ENCODE measurements around the gene PTPRH. TPM values are rescaled to one million over a fixed set of nuclear protein-coding genes. Genes with fewer than 3 reads are reported as not detected.

Gene PTPRH
- total RNA-seq, 2 experiments from 2014 or later: not detected

- BruUV-seq (replicated peaks): no TSS peak
- H3K36me3 ChIP-seq (ENCODE audit: insufficient read depth, low read length): peaks cover 99% of the 10 kb centered on the region
- peaks cover 5% of the 10 kb centered on the region for H4K20me1 ChIP-seq (ENCODE audit: insufficient read depth, low read length)
- no peak for DNase-seq (ENCODE audit: low spot score)
- intact Hi-C loops (cut with micrococcal nuclease; ENCODE audit: unreplicated experiment): no loop called here
- ChIA-PET POLR2A (no interaction called here), CTCF (ENCODE audit: unreplicated experiment) (no interaction called here)
- H2AFZ ChIP-seq (ENCODE audit: low read length): no peak overlapping the region
- no peaks in the 10 kb centered on the region for H3K9me3 ChIP-seq (ENCODE audit: low read length)
- TF ChIP-seq CTCF (conservative IDR thresholded peaks at IDR 0.05; ENCODE audit: low read length) (no peak), EZH2phosphoT487 (IDR thresholded peaks at IDR 0.05; ENCODE audit: borderline replicate concordance, low read depth, low read length) (no peak)
- H3K9me2 ChIP-seq (ENCODE audit: insufficient read depth, low read length): no peaks in the 10 kb centered on the region
- H3K4me1 ChIP-seq (ENCODE audit: insufficient read depth, low read length, poor library complexity, severe bottlenecking): no peaks in the 10 kb centered on the region
- H3K4me2 ChIP-seq (ENCODE audit: low read length): no peak overlapping the region
- H3K79me2 ChIP-seq (ENCODE audit: insufficient read depth, low read depth, low read length): peaks cover 9% of the 10 kb centered on the region; the same call in 1 of the 2 replicates
- no peak overlapping the region for H3K4me3 ChIP-seq (ENCODE audit: low read depth, low read length, poor library complexity, severe bottlenecking)
- no peak overlapping the region for H3K27ac ChIP-seq (ENCODE audit: low read depth, low read length, poor library complexity, severe bottlenecking)
These were observed 20.0 kb upstream of the PTPRH start for GRCh38 chr19:55229145-55229788.

- intact Hi-C loops (cut with micrococcal nuclease; ENCODE audit: unreplicated experiment): no loop called here
- Histone ChIP-seq H3K27ac (ENCODE audit: low read depth, low read length, poor library complexity, severe bottlenecking) (no peak within 1 kb of the TSS), H3K36me3 (ENCODE audit: insufficient read depth, low read length) (peaks cover 99% of the 10 kb centered on the region), H3K4me2 (ENCODE audit: low read length) (no peak within 1 kb of the TSS), H2AFZ (ENCODE audit: low read length) (no peak within 1 kb of the TSS), H3K4me3 (ENCODE audit: low read depth, low read length, poor library complexity, severe bottlenecking) (no peak within 1 kb of the TSS), H4K20me1 (ENCODE audit: insufficient read depth, low read length) (peaks cover 3% of the 10 kb centered on the region), H3K4me1 (ENCODE audit: insufficient read depth, low read length, poor library complexity, severe bottlenecking) (no peaks in the 10 kb centered on the region), H3K9me2 (ENCODE audit: insufficient read depth, low read length) (no peaks in the 10 kb centered on the region), H3K9me3 (ENCODE audit: low read length) (no peaks in the 10 kb centered on the region), H3K79me2 (ENCODE audit: insufficient read depth, low read depth, low read length) (peaks cover 8% of the 10 kb centered on the region; the same call in 1 of the 2 replicates)
- DNase-seq (ENCODE audit: low spot score): no peak
- no peak for TF ChIP-seq EZH2phosphoT487 (IDR thresholded peaks at IDR 0.05; ENCODE audit: borderline replicate concordance, low read depth, low read length)
- TF ChIP-seq CTCF (conservative IDR thresholded peaks at IDR 0.05; ENCODE audit: low read length): no peak
- ChIA-PET CTCF (ENCODE audit: unreplicated experiment) (interaction anchor here (0.5 kb wide), 1 partner anchor 455 kb away, joined by 3 read pairs; no protein-coding TSS in a partner anchor), POLR2A (interaction anchor here (0.6 kb wide), 1 partner anchor 31 kb away, joined by 3 read pairs; no protein-coding TSS in a partner anchor)
- no TSS peak for BruUV-seq (replicated peaks)
These were observed 19.2 kb upstream of the PTPRH start, which contains the start of gene TMEM86B for GRCh38 chr19:55228403-55229031. Gene TMEM86B (minus strand): TSS chr19:55228763. CDS start chr19:55228741, 22 bp downstream.

- CTCF ChIA-PET (ENCODE audit: unreplicated experiment): interaction anchor here (0.5 kb wide), 1 partner anchor 456 kb away, joined by 3 read pairs; no protein-coding TSS in a partner anchor
These were observed 18.7 kb upstream of the PTPRH start for GRCh38 chr19:55228015-55228391.

More at GRCh38 chr19:55228015-55228391, 18.7 kb upstream of the PTPRH start:
- BruUV-seq (replicated peaks): no TSS peak
- Histone ChIP-seq H3K27ac (ENCODE audit: low read depth, low read length, poor library complexity, severe bottlenecking) (no peak overlapping the region), H3K4me1 (ENCODE audit: insufficient read depth, low read length, poor library complexity, severe bottlenecking) (no peaks in the 10 kb centered on the region), H3K4me2 (ENCODE audit: low read length) (no peak overlapping the region), H3K4me3 (ENCODE audit: low read depth, low read length, poor library complexity, severe bottlenecking) (no peak overlapping the region), H2AFZ (ENCODE audit: low read length) (no peak overlapping the region), H4K20me1 (ENCODE audit: insufficient read depth, low read length) (no peaks in the 10 kb centered on the region; the same call in 1 of the 2 replicates), H3K9me2 (ENCODE audit: insufficient read depth, low read length) (no peaks in the 10 kb centered on the region), H3K9me3 (ENCODE audit: low read length) (no peaks in the 10 kb centered on the region), H3K36me3 (ENCODE audit: insufficient read depth, low read length) (peaks cover 99% of the 10 kb centered on the region), H3K79me2 (ENCODE audit: insufficient read depth, low read depth, low read length) (peaks cover 3% of the 10 kb centered on the region; the same call in 1 of the 2 replicates)
- no peak for DNase-seq (ENCODE audit: low spot score)
- TF ChIP-seq CTCF (conservative IDR thresholded peaks at IDR 0.05; ENCODE audit: low read length): no peak
- TF ChIP-seq EZH2phosphoT487 (IDR thresholded peaks at IDR 0.05; ENCODE audit: borderline replicate concordance, low read depth, low read length): no peak
- intact Hi-C loops (cut with micrococcal nuclease; ENCODE audit: unreplicated experiment): no loop called here
- POLR2A ChIA-PET: interaction anchor here (0.6 kb wide), 1 partner anchor 31 kb away, joined by 3 read pairs; no protein-coding TSS in a partner anchor
